C4-2B (cell line): ENCODE results near the gene PCNX1.

Experiments used
- ZFX ChIP-seq: fragments of 450-650 bp; IDR thresholded peaks from 2 replicates; pipeline ENCODE4 v1.6.1; 2017
- TF ChIP-seq, protein P1 (sequence below): fragments of 450-650 bp; conservative IDR thresholded peaks from 2 replicates; pipeline ENCODE4 v1.5.1; 2017; ENCODE audit warnings: mild to moderate bottlenecking

DNA sequence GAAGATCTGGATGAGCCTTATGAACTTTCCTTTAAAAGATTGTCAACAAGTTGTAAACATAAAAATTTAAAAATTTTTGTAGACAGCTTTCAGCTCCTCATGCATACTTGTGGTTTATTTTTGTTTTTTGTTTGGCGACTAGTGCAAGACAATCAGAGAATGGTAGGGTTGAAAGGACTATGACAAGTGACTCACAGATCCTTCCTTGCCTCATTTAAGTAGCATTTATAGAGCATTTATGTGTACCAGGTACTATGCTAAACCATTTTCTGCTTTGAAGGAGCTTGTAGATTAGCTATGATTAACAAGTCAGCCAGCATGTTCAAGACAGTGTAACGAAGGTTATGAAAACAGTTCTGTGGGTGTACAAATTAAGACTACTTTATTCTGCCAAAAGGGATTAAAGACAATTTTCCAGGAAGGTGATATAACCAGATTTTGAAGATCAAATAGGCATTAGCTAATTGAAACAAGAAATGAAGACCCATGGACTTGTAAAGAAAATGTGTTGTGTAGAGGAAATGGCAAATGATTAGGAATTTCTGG lies 122.0 kb downstream of the PCNX1 start:
- TF ChIP-seq, protein P1, sequence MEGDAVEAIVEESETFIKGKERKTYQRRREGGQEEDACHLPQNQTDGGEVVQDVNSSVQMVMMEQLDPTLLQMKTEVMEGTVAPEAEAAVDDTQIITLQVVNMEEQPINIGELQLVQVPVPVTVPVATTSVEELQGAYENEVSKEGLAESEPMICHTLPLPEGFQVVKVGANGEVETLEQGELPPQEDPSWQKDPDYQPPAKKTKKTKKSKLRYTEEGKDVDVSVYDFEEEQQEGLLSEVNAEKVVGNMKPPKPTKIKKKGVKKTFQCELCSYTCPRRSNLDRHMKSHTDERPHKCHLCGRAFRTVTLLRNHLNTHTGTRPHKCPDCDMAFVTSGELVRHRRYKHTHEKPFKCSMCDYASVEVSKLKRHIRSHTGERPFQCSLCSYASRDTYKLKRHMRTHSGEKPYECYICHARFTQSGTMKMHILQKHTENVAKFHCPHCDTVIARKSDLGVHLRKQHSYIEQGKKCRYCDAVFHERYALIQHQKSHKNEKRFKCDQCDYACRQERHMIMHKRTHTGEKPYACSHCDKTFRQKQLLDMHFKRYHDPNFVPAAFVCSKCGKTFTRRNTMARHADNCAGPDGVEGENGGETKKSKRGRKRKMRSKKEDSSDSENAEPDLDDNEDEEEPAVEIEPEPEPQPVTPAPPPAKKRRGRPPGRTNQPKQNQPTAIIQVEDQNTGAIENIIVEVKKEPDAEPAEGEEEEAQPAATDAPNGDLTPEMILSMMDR = no peak
- no peak for TF ChIP-seq ZFX
